NOMO-1 treated with DMSO at 0.1 percent for 48 hours (cell line): ENCODE results near the gene TMPRSS3.

Experiments
- DNase-seq: peaks from one replicate; lab custom pipeline; 2025; ENCODE audit not compliant: unreplicated experiment; lab: John Stamatoyannopoulos, UW

Gene TMPRSS3

DNA sequence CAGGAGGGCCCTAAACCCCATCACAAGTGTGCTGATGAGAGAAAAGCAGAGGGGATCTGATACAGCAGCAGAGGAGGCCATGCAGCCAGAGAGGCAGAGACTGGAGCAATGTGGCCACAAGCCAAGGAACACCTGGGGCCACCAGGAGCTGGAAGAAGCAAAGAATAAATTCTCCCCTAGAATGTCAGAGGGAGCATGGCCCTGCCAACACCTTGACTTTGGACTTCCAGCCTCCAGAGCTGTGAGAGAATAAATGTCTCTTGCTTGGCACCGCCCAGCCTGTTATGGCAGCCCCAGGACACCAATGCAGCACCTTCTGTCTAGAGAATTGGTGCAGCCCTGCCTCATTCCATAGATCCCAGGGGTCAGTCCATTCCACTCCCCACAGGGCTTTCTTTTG, 33.2 kb upstream of the TMPRSS3 start:
- DNase-seq, result no peak

DNA sequence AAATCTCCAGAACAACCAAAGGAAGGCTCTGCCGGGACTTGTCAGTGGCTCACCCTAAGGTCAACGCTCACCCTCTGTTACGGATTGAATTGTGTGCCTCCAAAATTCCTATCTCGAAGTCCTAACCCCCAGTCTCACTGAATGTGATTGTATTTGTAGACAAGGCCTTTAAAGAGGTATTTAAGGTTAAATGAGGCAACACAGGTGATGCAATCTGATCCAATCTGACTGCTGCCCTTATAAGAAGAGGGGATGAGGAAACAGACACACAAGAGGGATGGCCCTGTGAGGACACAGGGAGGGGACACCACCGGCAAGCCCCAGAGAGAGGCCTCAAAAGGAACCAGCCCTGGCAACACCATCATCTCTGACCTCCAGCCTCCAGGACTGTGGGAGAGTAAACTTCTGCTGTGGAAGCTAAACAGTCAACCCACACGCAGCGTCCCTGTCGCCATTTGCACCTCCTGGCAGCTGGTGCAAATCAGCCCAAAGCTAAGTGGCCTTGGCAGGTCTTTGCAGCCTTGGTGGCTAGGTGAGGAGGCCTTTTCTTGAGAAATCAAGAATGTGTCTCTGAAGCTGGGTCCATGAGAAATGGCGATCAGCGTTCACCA, 32.1 kb upstream of the TMPRSS3 start:
- no peak for DNase-seq

DNA sequence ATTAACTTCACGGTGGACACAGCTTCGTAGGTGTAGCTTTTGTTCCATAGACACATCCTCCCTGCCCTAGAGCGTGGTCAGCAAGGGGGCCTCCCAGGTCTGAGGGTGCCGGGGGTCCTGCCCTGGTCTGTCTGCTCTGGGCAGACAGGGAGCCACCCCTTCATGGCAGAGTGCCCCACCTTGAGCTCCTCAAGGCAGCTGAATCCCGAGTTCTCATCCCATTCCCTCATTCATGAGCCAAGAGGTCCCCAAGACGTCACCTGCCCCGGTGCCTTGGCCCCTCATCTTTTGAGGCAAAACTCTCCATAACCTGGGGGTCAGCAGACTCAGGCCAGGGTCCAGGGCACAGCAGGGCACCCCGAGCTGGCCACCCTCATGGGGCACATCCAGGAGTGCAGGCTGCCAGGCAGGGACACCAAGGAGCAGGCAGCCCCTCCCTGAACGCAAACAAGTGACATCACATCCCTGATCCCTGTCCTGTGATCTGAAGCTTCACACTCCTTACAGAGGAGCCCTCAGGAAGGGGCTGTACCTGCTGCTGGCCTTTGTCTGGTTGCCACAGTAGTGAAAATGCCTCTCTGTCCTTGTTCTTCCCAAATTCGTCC, 31.1 kb upstream of the TMPRSS3 start:
- DNase-seq, result no peak

DNA sequence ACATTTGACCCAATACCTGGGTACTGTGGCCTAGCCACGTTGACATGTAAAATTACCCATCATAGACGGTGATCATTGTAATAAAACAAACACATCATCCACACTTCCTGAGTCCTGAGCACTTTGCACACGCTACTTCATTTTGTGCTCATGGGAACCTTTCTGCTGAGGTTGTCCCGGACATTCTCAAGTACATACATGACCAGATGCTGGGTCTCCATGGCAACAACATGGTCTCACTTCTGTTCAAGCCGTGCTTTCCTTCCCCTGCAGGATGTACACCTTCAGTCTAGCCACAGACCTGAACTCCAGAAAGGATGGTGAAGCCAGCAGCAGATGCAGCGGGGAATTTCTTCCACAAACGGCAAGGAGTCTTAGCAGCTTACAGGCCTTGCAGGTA, 30.6 kb upstream of the TMPRSS3 start:
- no peak for DNase-seq

DNA sequence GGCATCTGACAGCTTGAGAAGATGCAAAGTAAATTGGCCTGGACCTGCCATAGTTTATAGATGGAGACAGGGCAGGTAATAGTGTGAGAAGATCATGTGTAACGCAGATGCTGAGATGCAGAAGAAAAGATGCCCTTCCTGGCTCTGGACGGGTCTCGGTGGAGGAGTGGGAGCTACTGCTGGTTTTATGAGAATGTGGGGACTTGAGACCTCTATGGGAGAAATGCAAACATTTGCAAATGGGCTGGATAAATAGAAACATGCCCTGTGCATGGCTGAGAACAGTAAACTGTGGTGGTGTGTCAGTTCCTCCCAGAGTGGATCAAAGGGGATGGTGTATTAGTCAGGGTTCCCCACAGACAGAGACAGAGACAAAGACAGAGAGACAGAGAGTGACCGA, 29.7 kb upstream of the TMPRSS3 start:
- DNase-seq, result no peak

DNA sequence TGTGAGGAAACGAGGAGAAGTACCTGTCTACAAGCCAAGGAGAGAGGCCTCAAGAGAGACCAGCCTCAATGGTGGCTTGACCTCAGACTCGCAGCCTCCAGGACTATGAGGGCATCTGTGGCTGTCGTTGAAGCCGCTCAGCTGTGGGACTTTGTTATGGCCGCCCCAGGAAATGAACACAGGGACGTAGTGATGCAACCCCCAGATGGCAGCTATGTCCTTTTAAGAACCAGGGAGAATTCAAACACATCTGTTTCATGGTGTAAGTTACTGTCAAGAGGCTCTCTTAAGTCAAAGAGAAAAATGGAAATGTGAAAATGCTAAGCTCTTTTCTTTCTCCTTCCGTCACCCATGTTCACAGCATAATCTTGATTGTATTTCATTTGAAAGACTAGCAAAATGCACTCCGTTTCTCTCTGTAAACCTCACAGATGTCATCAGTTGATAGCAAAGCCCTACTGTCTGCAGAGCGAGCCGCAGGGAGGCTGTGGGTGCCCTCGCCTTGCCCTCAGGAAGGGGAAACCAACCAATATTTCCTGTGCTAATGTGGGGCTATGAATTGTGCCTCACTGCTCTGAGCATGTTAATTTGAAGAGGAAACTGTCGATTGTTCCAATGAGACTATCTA, 29.2 kb upstream of the TMPRSS3 start:
- peak; percentile 21 for DNase-seq

DNA sequence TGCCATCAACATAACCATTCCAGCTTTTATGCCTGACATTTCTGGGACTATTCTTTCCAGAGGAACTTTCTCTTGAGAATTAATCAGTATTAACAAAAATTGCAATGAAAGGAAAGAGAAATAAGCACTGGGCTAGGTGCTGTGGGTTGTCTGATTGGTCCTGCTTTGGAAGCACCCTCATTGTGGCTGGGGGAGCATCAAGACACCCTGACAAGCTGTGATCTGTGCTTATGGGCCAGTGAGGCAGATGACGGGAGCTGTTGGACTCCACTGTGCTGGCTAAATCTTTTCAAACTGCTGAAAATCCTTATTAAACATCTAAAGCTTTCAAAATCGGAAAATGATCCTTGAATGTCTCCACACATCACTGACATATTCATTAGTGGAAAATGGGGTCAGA, 27.8 kb upstream of the TMPRSS3 start:
- no peak for DNase-seq

DNA sequence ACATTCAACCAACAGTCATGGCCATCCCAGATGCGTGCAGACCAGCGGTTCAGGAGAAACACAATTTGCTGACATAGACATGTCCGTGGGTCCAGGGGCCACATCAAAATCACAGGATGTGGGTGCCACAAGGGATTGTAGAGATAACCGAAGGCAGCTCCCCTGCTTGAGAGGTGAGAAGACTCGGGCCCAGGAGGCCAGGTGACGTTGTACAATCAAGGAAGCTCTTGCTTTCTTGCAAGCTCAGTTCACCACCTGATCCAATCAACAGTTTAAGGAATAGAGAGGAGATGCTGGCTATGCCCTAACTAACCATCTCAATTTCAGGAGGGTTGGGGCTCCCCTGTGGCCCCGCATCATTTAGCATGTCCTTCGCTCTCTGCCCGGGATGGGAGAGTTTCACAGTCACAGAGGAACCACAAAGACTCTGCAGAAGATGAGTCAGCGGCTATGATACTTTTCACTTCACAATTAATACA, 27.4 kb upstream of the TMPRSS3 start:
- no peak for DNase-seq

DNA sequence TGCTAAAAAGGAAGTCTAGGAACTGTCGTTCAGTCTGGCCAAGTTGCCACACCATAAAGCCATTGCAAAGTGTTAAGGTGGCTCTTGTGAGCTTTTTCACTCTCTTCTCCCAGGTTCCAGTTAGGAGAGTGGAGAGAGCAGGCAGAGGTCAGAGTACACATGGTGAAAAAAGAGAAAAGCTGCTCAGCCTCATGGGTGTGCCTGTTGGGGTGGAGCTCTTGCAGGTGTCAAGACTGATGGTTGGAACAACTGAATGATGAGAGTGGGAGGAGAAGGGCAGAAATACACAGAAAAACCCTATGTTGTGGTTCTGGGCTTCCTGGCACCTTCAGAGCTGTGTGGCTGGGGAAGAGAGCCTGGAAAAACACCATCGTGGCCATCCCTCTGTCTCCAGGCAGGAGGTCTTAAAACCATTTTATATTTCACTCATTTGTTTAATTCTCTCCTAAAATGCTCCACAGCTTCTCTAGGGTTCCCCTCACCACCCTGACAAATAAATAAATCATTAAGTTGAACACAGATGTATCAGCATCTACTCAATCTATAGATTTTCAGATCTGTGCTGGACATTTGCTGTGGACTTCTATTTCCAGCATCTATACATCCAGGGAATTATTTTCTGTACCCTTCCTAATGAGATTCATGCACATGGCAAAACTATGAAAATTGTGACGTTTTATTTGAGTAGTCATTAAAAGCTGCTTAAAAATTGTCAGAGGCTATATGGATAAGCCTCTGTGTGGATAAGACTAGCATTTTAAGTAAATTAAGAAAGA, 25.4 kb upstream of the TMPRSS3 start:
- no peak for DNase-seq

DNA sequence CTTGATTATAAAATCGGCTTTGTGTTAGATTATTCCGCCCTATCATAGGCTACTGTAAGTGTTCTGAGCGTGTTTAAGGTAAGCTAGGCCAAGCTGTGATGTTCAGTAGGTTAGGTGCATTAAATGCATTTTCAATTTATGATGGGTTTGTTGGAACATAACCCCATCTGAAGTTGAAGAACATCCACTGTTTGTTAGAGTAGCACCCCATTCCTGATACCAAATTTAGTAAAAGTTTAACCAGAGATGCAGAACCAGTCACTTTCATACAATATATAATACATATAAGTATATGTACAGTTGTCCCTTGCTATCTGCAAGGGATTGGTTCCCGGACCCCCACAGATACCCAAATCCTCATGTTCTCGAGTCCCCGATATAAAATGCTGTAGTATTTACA, 24.0 kb upstream of the TMPRSS3 start:
- no peak for DNase-seq

DNA sequence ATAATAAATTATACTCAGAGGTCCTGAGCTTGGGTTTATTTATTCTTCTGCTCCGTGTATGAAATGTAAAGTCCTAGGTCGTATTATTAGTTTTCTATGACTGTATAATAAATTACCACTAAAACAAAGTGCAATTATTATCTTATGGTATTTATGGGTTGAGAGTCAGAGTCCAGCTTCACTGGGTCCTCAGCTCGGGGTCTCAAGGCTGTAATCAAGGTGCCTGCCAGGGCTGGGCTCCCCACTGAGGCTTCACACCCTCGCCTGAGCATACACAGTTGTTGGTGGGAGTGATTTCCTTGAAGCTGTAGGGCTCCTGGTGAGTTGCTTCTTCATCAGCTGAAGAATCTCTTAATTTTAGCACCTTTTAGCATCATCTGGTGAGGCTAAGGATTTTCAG, 23.0 kb upstream of the TMPRSS3 start:
- no peak for DNase-seq

DNA sequence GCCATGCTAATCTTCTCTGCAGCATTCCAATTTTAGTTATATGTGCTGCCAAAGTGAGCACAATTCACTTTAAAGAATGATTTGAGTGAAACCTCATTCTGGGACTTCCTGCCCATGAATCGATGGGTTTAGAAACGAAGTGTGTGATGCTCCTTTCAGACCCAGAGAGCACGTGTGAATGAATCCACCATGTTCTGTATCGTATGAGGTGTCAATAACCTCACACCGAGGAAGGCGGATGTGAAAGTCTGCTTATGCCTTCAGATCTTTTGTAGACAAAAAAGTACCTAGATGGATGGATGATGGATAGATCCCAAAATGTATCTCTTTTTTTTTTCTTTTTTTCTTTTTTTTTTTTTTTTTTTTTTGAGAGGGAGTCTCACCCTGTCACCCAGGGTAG, 21.7 kb upstream of the TMPRSS3 start:
- DNase-seq, result no peak

DNA sequence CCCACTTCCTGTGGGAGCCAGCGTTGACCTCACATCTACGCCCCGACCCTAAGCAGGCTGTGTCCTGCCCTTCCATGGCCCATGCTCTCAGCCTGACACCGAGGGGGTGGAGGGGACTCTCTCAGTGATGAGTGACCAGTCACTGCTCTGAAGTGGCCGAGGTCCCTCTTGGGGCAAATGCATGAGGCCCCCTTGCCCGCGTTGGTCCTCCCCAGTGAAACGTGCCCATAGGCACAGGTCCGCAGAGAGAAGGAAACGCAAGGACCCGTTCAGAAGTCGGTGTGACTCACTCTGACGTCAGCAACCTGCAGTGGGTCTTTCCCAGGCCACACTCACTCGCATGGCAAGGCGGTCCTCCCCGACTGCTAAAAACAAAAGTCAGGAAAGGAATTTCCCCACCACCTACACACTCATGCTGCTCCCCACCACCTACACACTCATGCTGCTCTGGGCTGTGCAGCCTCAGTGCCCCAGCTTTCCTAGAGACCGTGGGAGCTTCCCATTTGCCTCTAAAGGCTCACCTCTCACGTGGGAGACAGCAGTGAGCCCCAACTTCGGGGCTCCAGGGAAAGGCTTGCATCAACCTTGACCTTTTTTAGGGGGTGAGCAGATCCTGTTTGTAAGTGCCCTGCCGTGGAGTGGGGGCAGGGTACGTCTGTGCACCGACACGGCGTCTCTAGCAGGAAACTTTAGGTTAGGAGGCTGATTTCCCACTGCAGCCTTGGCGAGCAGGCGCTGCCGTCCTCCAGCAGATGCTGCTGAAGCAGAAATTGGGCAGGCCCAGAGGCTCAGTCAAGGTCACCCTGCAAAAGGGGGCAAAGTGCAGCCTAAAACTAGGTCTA, 19.3 kb upstream of the TMPRSS3 start:
- peak; percentile 8 for DNase-seq

DNA sequence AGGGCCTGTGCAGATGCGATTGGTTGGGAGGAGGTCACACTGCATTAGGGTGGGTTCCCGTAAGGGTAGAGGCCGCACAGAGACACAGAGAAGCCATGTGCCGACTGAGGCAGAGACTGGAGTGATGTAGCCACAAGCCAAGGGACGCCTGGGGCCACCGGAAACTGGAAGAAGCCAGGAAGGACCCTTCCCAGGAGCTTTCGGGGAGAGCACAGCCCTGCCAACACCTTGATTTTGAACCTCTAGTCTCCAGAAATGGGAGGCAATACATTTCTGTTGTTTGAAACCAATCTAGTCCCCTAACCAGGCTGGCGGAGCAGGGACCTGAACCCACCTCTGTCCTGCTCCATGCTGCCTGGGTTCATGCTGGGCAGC, 18.7 kb upstream of the TMPRSS3 start:
- no peak for DNase-seq

DNA sequence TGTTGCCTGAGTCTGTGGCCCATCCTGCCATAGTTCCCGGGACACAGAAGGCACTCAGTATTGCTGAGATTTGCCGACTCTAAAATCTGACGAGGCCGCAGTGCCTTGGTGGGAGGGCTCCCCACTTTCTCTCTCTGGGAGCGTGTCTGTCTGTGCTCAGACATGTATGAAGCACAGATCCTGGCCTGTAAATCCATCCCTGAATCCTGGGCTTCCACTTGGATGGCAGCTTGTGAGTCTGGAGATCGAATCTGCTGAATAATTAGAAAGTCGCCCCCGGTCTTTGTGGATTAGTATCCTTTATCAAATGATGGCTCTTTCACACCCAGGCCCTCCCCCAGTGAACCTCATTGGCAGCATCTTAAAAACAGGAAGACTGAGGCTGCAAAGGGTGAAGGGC, 18.2 kb upstream of the TMPRSS3 start:
- DNase-seq, result no peak

DNA sequence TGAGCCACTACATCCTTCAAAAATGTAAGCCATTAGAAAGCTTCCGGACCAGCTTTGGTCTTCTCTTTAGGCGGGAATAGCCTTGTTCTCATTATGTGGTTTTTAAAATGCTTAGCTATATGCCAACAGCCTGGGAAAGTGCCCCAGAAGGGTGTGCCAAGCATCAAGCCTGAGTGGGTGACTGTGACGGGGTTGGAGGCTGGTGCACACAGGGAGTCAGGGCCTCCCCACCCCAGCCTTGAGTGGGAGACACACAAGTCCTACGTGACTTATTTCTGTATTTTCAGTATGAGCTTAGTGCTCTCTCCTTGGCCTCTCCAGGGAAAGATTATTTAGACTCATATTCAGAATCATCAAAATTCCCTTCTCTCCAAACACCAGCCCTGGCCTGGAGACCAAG, 17.6 kb upstream of the TMPRSS3 start:
- DNase-seq, result no peak

DNA sequence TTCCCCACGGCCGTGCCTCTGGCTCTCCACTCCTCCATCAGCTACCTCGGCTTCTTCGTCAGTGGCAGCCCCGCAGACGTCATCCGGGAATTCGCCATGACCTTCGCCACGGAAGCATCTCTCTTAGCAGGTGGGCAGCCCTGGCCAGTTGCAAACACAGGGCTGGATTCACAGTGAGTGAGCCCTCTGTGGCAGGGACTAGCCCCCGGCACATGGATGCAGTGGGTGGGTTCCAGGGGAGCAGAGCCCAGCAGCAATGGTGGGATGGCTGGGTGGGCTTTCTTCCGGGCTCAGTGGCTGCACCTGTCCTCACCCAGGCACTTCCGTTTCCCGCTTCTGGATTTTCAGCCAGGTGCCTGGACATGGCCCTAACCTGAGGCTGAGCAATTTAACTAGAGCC, 17.2 kb upstream of the TMPRSS3 start:
- DNase-seq, result no peak

DNA sequence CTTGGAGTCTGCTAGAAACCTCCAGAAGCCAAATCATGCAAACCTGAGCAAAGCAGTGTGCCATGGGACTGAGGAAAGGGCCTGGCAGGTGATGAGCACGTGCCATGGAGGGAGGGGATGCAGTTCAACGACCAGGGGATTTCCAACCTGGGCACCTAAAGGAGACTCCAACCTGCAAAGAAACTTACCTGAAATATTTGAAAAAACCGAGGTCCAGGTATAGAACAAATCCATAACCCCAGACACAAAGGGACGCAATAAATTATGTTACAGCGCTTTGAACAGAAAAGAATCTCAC, 16.7 kb upstream of the TMPRSS3 start:
- no peak for DNase-seq

DNA sequence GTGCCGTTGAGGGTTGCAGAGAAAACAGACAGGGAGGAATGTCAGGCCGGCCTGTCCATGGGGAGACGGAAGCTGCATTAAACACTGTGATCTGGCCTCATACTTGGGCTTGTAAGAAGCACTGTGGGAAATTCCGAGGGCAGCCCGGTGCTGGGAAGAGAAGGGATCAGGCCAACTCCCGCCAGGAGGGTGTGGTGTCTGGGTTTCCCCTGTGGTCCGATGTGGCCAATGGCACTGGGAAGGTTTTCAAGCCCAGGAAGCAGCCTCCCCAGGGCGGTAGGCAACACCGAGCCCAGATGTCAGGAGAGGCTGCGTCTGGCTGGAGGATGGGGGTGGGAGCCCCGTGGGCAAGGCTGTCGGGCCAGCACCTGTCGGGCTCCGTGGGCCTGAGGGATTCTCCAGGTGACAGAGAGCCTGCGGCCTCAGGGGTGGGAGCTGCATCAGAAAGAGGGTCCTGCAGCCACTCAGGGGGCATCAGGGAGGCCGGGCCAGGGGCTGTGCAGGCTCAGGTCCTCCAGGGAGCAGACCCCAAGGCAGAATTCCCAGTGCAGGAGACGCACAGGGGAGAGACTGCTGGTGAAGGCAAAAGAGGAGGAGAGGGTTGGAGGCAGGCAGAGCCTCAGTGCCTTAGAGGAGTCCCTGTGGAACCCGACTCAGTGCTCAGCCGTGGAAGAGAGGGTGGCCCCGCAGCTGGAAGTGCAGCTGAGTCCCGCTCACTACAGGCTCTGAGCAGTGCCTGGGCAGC, 16.2 kb upstream of the TMPRSS3 start:
- no peak for DNase-seq

DNA sequence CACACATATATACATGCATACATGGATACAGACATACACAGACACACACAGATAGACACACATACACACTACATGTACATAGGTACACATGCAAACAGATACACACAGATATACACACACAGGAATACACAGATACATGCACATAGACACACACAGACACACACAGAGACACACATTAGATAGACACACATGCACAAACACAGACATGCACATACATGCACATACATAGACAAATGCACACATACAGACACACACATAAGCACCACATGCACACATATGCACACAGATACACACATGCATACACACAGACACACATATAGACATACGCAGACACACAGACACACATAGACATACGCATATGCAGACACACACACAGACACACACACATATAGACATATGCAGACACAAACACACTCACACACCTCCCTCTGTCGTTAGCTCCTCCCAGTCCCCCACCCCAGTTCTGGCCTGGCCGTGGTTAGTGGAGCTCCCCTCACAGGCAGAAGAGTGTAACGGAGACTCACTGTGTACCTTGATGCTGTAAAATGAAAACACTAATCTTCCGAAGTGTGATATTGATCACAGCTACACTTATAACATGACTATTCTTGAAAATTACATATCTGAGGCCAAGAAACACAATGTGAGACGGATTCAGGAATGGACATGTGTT, 15.5 kb upstream of the TMPRSS3 start:
- DNase-seq, result no peak
